ENCODE measurements around the gene SLC66A1. TPM values are rescaled to one million over a fixed set of nuclear protein-coding genes. Genes with fewer than 3 reads are reported as not detected.

SLC66A1 gene
- total RNA-seq, 2 donors from 2014 or later = 7.4 to 8.2 TPM

DNA sequence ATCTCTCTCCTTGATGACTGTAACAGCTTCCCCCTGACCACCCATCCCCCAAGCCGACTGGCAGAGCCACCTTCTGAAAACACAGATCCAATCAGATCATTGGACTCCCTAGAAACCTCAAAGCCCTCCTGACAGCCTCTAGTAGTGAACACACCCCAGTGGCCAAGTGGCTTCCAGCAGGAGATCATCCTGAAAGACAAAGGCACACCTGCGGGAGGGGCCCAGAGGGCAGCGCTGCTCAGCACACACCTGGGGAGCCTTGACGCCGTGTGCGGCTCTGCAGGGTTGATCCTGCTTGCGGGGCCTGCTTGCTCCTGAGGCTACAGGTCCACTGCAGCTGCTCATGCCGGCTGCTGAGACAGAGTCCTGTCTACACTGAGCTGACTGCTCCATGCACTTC, 41.5 kb downstream of the SLC66A1 start:
- intact Hi-C loops (cut with DNase I) = no loop called here
- no peak for DNase-seq (ENCODE audit: low spot score)

DNA sequence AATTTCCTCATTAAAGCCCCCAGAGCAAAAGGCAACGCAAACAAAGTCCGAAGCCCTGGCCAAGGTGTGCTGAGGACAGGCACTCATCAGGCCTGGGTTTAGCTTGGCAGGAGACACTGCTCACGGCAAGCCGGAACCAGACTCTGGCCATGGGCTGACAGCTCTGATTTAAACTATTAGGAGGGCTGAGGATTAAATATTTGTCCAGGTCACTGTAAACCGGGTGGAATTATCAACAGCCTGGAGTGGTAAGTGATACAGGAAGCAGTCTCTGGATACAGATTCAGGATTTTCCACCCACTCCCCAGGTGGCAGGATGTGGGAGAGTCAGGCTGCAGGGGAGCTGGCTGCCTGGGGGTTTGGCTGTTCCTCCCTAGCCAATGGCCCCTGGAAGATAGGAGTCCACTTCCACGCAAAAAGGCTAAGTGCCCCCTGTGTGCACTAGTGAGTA, 42.4 kb downstream of the SLC66A1 start:
- intact Hi-C loops (cut with DNase I) = no loop called here
- DNase-seq (ENCODE audit: low spot score) = no peak

DNA sequence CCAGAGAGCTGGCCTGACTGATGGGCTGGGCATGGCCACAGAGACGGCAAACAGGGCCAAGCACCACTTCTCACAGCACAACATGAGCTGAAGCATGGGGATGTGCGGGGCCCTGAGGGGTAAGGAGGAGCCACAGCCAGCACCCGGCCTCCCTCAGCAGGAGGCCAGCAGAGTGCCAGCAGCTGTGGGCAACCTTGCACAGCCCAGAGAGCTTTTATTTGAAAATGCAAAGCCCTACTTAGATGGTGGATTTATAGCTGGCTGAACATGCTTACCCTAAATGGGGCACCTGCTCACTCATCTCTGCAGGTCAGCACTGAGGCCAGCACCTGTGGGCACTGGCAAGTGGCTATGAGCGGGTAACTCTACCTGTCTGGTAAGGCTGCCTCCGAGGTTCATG, 44.1 kb downstream of the SLC66A1 start:
- no peak for DNase-seq (ENCODE audit: low spot score)
- intact Hi-C loops (cut with DNase I) = loop anchor here in 1 of 2 donors (5.0 kb wide), 1 partner anchor 521 kb away; no protein-coding TSS in a partner anchor

DNA sequence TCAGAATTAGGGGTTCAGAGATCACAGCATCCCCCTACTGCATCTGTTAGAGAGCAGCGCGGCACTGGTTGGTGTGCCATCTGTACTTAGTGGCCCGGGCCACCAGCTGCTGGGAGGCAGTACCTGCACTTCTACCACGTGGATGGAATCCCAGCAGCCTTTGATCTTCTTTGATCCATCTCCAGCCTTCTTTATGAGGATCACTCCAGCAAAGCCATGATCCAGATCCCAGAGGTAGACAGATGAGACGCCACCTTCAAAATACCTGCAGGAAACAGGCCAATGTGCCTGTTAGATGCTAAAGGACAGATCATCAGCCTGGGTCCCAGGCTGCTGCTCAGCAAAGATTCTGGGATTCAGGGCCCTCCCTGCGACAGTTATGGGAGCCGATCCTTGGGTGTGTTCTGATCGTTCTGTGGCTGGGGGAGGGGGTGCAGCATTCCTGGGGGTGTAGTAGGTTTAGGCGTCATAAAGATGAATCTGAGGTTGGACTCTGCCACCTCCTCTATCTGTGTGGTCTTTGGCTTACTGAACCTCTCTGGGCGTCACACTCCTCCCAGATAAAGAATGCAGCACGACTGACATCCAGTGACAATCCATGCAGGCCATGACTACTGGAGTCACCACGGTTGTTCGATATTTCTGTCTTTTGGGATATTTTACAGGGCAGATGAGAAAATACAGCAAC, 45.3 kb downstream of the SLC66A1 start:
- no peak for DNase-seq (ENCODE audit: low spot score)
- intact Hi-C loops (cut with DNase I) = loop anchor here in 1 of 2 donors (5.0 kb wide), 1 partner anchor 520 kb away; no protein-coding TSS in a partner anchor

DNA sequence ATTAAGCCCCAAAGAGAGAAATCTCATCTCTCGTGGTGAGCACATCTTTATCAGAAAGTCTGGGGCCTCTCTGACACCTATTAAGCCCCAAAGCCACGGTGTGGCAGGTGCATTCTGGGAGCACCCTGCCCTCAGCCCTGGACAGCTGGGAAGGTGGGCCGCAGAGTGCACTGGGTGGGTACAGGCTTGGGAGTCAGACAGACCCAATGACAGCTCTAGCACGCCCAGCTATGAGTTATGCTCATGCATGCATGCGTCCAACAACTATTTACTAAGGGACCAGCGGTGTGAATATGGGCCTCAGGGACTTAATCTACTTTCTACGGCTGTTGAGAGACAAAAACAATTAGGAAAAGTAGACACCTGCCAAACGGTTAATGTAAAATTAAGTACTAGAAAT, 46.6 kb downstream of the SLC66A1 start:
- intact Hi-C loops (cut with DNase I) = loop anchor here in 1 of 2 donors (5.0 kb wide), 1 partner anchor 519 kb away; no protein-coding TSS in a partner anchor
- no peak for DNase-seq (ENCODE audit: low spot score)

DNA sequence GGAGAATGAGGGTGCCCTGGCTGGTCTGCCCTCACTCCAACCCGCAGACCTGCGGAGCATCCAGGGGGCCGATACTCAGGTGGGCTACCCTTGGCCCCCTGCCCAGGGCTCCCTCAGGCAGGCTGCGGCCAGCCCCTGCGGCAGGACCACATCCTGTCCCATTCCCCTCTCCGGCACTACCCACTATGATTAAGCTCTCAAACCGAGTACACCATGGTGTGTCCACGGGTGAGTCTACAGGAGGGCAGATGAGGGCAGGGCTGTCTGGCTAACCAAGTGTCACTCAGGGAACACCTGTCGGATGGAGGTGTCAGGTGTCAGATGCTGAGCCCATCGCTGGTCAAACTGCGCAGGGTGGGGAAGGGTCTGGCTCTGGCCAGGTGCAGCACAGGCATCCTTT, 47.2 kb downstream of the SLC66A1 start:
- no peak for DNase-seq (ENCODE audit: low spot score)
- intact Hi-C loops (cut with DNase I) = loop anchor here in 1 of 2 donors (5.0 kb wide), 1 partner anchor 518 kb away; no protein-coding TSS in a partner anchor

DNA sequence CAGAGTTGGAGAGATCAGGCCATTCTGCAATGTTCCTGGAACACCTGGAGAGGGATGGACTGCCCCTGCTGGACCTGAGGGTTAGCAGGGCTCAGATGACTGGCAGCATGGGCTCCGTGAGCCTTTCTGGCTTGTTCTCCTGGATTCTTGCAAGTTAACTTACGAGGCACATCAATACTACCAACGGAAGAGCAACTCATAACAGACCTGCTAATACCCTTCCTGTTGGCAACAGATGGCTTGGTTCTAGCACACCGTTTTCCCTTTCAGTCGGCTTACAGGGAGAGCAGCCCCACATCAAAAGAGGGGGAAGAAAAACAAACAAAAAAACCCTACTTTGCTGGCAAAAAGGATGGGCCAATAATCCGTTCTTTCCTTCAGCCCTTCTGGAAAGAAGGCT, 47.9 kb downstream of the SLC66A1 start:
- no peak for DNase-seq (ENCODE audit: low spot score)
- intact Hi-C loops (cut with DNase I) = no loop called here

DNA sequence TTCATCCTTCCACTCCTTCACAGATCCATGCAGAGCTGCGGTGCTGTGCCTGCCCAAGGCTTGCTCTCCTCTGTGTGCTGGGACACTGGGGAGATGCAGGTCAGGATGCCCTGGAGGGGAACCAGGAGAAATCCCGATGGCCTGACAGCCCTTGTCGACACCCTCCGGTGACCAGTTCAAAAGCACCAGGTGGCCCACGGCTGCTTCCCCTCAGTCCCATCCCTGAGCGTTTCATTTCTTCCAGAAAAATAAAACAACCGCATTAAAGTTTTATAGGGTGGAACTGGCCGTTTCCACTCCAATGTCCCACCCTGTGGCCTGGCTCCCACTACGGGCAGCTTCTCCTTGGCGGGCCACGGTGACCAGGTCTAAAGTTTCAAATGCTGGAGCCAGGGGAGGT, 48.3 kb downstream of the SLC66A1 start:
- no peak for DNase-seq (ENCODE audit: low spot score)

DNA sequence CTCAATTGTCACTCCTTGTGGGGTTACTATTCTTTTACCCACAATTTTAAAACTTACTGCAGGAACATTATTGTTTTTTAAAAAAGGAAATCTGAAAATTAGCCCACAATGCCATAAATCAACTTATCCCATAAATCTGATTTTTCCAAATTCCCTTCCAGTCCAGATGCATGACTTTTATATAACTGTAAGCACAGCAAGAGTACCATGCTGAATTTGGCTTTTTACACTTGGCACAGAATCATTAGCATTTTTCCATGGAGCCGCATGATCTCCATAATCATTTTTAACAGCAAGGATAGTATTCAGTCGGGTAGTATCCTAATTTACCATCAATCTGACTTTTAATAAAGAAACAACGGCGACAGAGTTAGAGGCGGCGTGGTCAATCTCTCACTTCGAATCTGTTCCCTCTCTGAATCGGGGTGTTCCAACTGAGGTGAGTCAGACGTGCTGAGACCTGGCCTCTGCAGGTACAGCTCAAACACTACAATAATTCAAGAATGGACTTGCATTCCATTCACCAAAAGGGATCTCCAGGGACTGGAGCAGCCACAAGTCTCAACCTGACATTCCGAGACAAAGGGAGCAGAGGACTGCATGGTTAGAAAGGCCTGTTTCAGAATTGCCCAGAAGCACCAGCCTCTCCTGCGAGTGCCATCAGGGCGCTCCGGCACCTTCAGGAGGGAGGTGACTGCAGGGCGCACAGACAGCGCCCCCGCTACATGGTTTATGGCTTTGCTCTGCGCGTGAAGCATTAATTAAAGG, 48.9 kb downstream of the SLC66A1 start:
- intact Hi-C loops (cut with DNase I) = no loop called here

More for the DNA sequence above, 48.3 kb downstream of the SLC66A1 start:
- intact Hi-C loops (cut with DNase I) = no loop called here

DNA sequence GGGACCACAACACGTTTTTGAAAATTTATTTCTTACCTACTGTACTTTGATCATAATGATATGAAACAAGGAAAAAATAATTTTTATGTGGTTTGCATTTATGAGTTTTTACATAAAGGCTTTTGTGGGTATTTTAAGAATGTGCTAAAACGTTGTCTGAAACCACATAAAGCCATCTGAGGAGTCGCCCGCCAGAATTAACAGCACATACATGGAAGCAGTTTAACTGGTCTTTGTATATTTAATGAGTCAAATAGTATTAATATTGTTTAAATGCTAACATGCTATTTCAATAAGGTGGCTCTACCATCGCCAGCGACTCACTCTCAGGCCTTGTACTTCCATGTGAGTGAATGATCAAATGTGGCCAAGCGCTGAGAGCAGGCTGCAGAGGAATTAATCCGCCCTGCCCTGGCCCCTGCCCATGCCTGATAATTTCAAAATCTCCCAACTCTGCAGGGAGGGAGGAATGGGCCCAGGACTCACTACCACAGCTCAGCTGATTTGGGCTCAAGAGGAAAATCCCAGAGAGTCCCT, 49.6 kb downstream of the SLC66A1 start:
- intact Hi-C loops (cut with DNase I) = no loop called here
- DNase-seq (ENCODE audit: low spot score) = no peak

More for the DNA sequence above, 48.9 kb downstream of the SLC66A1 start:
- DNase-seq (ENCODE audit: low spot score) = no peak

DNA sequence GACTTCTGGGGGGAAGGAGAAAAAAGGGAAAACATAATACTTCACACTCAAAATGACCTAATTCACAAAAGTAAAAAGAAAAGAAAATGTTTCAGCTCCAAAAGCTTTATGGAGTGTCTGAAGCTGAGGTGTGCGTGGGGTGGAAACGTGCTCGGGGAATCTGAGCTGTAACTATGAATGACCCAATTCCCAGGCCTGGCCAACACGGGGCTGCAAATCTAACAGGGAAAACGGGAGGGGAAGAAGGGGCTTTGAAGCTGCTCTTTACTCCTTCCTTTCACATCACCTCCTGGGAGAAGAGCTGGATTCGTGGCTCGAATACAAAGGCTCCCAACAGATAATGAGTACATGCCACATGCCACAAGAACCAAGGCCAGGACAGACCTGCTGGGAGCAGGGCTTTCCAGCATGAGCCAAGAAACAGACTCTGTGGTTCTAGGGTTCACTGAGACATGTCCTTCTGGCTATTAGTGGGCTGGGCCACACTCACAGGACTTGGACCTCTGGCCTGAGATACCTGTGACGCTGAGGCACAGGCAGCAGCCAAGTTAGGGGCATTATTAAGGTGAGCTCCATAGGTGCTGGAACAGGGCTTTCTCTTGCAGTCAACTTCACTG, 51.5 kb downstream of the SLC66A1 start:
- intact Hi-C loops (cut with DNase I) = no loop called here
- no peak for DNase-seq (ENCODE audit: low spot score)

DNA sequence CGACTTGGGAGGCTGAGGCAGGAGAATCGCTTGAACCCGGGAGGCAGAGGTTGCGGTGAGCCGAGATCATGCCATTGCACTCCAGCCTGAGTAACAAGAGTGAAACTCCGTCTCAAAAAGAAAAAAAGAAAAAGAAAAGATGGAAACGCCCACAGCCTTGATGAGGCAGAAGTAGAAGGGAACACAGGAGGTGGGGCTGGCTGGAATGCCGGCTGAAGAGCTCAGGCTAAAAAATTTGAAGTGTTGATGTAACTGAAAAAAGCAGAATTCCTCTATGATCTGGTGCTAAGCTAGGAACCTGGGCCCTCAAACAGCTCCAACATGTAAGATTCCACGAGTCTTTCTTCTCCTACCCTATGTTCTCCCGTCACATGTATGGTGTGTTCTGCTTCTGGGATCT, 53.6 kb downstream of the SLC66A1 start:
- DNase-seq (ENCODE audit: low spot score) = no peak
- intact Hi-C loops (cut with DNase I) = no loop called here

DNA sequence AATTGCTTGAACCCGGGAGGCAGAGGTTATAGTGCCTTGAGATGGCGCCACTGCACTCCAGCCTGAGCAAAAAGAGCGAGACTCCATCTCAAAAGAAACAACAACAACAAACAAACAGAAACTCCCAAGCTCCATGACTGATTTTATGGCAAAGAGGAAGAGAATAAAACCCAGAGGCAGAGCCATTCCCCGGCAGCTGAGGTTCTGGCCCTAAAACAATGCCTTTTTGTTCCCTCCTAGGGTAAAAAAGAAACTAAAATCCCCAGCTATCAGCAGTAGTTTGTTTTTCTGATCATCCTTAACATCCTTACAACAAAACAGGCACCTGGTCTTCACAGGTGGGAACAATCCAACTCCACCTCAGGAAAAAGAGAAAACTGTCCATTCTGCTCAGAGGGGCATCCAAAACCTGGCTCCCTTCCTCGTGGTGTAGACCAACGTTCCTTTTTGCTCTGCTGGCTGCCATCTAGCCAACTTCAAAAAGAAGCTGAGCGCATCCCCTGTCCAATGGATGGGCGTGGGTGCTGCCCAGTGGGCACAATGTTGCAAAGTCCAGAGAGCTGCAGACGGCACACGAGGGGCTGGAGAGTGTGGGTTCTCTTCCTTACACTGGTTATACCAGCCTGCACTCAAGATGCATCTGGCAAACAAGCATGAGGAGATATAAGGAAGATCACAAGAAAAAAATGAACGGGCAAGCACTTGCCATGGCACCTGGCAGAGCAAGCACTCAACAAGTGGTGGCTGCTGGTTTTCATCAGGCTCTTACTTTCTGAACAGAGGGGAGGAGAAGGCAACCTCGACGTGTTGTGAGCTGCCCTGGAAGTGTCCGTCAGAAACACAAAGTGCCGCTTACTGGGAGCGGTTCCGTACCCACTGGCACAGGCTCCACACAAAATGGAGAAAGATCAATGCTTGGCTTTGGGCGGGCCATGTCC, 54.7 kb downstream of the SLC66A1 start:
- intact Hi-C loops (cut with DNase I) = no loop called here
- no peak for DNase-seq (ENCODE audit: low spot score)

DNA sequence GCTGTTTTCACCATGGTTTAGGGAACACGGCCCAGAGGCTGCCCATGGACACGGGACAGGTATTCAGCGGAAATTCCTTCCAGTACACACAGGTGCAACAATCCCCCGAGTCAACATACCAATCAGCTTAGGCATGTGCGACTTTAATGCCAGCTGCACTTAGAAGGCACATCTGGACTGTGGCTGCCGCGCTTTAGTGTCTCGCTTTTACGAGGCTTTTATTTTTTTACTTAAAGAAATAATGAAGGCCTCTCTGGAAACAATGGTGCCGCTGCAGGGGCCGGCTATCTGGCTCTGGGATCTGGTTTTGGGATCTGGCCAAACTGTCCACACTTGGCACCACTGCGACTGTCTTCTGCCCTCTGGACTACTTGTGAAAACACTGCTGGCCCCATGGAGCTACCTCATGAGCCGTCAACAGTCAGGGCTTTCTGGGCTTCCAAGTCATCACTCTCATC, 55.5 kb downstream of the SLC66A1 start:
- intact Hi-C loops (cut with DNase I) = no loop called here
- no peak for DNase-seq (ENCODE audit: low spot score)

DNA sequence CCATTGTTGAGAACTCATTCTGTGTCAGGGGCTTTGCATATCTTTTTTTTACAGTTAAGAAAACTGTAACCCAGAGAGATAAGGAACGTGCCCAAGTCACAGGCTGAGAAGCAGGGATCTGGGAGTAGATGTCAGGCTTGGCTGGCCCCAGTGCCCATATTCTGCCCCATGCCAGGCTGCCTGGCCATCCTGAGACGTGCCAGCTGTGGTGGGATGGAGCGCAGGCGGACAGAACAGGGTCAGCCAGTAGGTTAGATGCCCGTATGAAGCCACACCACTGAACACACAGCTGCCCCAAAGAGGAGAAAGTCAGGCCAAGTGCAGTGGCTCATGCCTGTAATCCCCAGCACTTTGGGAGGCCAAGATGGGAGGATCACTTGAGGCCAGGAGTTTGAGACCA, 55.9 kb downstream of the SLC66A1 start:
- intact Hi-C loops (cut with DNase I) = no loop called here
- DNase-seq (ENCODE audit: low spot score) = no peak

DNA sequence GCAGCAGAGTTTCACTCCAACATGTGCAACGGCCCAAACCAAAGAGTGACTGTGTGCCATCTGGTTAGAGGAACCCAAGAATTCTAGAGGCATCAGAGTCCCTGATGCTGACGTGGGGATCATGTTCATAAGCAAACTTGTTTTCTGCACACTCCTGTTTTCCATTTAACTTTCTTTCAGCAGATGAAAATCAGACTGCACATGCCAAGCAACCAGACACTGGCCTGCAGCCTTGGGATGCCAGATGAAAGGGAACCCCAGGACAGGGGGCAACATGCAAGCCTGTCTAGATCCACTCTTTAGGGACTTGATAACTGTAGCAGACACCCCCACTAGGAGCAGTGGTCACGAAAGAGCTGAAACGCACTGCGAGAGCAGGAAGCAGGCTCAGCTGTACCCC, 56.8 kb downstream of the SLC66A1 start:
- no peak for DNase-seq (ENCODE audit: low spot score)
- intact Hi-C loops (cut with DNase I) = no loop called here

DNA sequence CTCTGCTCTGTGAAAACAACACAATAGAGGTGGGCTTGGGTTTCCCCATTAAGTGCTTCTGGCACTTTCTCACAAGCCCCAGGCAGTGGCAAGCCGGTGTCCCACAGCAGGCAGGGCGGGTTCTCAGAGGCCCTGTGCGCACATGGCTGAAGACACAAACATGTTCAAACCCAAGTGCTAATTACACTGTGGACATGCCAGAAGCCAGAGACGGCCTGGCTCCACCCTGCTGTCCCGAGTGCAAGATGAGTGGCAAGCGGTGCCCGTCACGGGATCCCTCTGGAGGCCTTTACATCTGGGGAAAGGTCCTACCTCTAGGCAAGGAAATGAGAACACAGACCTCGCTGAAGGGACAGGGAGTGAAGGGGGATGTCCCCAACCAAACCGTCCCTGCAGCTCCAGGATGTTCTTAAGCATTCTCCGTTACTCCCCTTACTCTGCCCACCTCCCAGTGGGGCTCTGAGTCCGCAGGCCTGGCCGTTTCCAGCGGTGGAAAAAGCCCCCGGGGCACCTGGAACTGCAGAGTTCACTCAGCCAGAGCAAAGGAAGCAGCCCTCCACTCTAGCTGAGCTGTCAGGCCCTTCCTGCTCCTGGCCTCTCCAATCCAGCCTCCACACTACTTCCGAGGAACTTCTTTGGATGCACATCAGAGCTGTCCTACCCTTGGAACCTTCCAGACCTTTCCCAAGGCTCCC, 57.4 kb downstream of the SLC66A1 start:
- no peak for DNase-seq (ENCODE audit: low spot score)
- intact Hi-C loops (cut with DNase I) = no loop called here

Data from posterior vena cava (tissue), 2 donors.